CD4-positive, alpha-beta T cell (primary cell): ENCODE results near the gene FBXW4. TPM values are rescaled to one million over a fixed set of nuclear protein-coding genes. Genes with fewer than 3 reads are reported as not detected.

Experiments used
- ATAC-seq: fragments of 200-7000 bp; cut with Tn5 transposase; one replicate; pipeline ENCODE4 v1.10.0; 2022; ENCODE audit warnings: mild to moderate bottlenecking; ENCODE audit not compliant: poor library complexity
- CTCF ChIA-PET: fragments of 350-600 bp; sonication (Branson Sonifier 250); formaldehyde crosslinking; loops from one replicate; lab custom pipeline; 2021; ENCODE audit warnings: antibody characterized with exemption, inconsistent platforms; lab: Charles Lee
- POLR2A ChIA-PET: fragments of 350-600 bp; sonication (Branson Sonifier 250); formaldehyde crosslinking; loops from one replicate; lab custom pipeline; 2021; ENCODE audit warnings: antibody characterized with exemption, inconsistent platforms; lab: Charles Lee
- DNase-seq, 14 experiments: peaks; one replicate each; pipeline ENCODE4 v3.0.0-alpha.2; 2013 to 2020; ENCODE audit warnings: mixed read lengths in 2 of 14
- H3K27ac ChIP-seq, 2 donors: one replicate each; pipeline versions ENCODE4 v1.5.1 to v1.7.0; 2013; ENCODE audit warnings: low read length in 2 of 2, low read depth in 1 of 2, mild to moderate bottlenecking in 1 of 2
- H3K27me3 ChIP-seq, 2 experiments: 1 replicate in 1 of 2; 2 replicates in 1 of 2; pipeline versions ENCODE4 v1.6.1 to v1.7.0; 2013; ENCODE audit warnings: low read length in 2 of 2, control low read depth in 1 of 2, mild to moderate bottlenecking in 1 of 2, moderate library complexity in 1 of 2; ENCODE audit not compliant: insufficient read depth in 2 of 2, control insufficient read depth in 1 of 2
- H3K36me3 ChIP-seq: one replicate; pipeline ENCODE4 v1.6.1; 2013; ENCODE audit warnings: low read length, control low read depth; ENCODE audit not compliant: insufficient read depth
- H3K4me1 ChIP-seq: one replicate; pipeline ENCODE4 v1.6.1; 2013; ENCODE audit warnings: low read length, control low read depth; ENCODE audit not compliant: insufficient read depth
- H3K4me3 ChIP-seq: one replicate; pipeline ENCODE4 v1.5.1; 2013; ENCODE audit warnings: mild to moderate bottlenecking, low read length, moderate library complexity
- H3K9me3 ChIP-seq, 2 experiments: 1 replicate in 1 of 2; 2 replicates in 1 of 2; pipeline versions ENCODE4 v1.6.1 to v1.7.0; 2013; ENCODE audit warnings: low read length in 2 of 2, mild to moderate bottlenecking in 2 of 2, control low read depth in 1 of 2, moderate library complexity in 1 of 2; ENCODE audit not compliant: control insufficient read depth in 1 of 2, insufficient read depth in 1 of 2
- H3K27ac Mint-ChIP-seq: one replicate; pipeline ENCODE4 v1.8.0; 2020; ENCODE audit warnings: mixed read lengths
- H3K27me3 Mint-ChIP-seq: one replicate; pipeline ENCODE4 v1.8.0; 2021; ENCODE audit warnings: mixed read lengths
- H3K36me3 Mint-ChIP-seq: one replicate; pipeline ENCODE4 v1.8.0; 2021; ENCODE audit warnings: low read depth, mixed read lengths
- H3K4me1 Mint-ChIP-seq: one replicate; pipeline ENCODE4 v1.8.0; 2021; ENCODE audit warnings: low read depth, mixed read lengths
- H3K4me3 Mint-ChIP-seq: one replicate; pipeline ENCODE4 v1.8.0; 2020; ENCODE audit warnings: mild to moderate bottlenecking, mixed read lengths
- H3K9me3 Mint-ChIP-seq: one replicate; pipeline ENCODE4 v1.8.0; 2020; ENCODE audit warnings: mixed read lengths
- CTCF ChIP-seq: fragments of 200-600 bp; IDR thresholded peaks from one replicate; pipeline ENCODE4 v1.8.0; 2022; ENCODE audit warnings: antibody characterized with exemption, mild to moderate bottlenecking
- intact Hi-C, 2 experiments: fragments of 100-400 bp; cut with DNase I in 1 of 2; cut with micrococcal nuclease in 1 of 2; formaldehyde crosslinking; loops; one replicate each; pipeline versions ENCODE4 v1.15.1 to v1.9.0; 2023 to 2025; cut with DNase I, micrococcal nuclease
- total RNA-seq, 174 experiments: library from RNA in 2 of 174; stranded (reverse) in 2 of 174; gene quantifications; one replicate each; pipeline ENCODE4 v1.2.3 and lab custom pipeline; 2021 to 2026

The FBXW4 gene
- total RNA-seq, 2 experiments from 2014 or later = 69.7 to 76.4 TPM

DNA sequence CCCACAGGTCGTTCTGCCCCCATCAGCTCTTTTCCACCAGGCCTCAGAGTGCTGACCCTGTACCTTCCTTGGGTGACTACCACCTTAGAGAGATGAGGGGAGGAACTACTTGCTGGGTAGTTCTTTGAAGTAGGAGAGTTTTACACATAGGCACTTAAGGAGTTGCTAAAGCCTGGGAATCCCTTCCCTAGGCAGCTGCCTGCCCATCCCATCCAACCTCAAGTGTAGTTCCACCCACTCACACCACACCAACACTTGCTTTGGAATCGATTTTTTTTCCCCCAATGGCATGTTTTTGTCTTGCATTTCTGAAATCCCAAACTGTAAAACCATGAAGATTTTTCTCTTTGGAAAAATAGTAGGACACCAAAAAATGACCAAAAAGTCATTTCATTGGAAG lies 47.7 kb downstream of the FBXW4 start:
- Histone ChIP-seq H3K4me3 (no peak overlapping the region), H3K27ac (no peak overlapping the region), H3K36me3 (peaks cover 63% of the 10 kb centered on the region), H3K27me3 (no peaks in the 10 kb centered on the region), H3K4me1 (no peaks in the 10 kb centered on the region), H3K9me3 (no peaks in the 10 kb centered on the region)
- intact Hi-C loops = no loop called here
- CTCF ChIA-PET = no interaction called here
- Mint-ChIP-seq H3K9me3 (no peaks in the 10 kb centered on the region), H3K27me3 (no peaks in the 10 kb centered on the region), H3K27ac (no peak overlapping the region), H3K4me1 (peaks cover 6% of the 10 kb centered on the region), H3K36me3 (peaks cover 76% of the 10 kb centered on the region), H3K4me3 (no peak overlapping the region)
- DNase-seq (no peak), ATAC-seq (no peak)
- TF ChIP-seq CTCF = no peak
- POLR2A ChIA-PET = no interaction called here

DNA sequence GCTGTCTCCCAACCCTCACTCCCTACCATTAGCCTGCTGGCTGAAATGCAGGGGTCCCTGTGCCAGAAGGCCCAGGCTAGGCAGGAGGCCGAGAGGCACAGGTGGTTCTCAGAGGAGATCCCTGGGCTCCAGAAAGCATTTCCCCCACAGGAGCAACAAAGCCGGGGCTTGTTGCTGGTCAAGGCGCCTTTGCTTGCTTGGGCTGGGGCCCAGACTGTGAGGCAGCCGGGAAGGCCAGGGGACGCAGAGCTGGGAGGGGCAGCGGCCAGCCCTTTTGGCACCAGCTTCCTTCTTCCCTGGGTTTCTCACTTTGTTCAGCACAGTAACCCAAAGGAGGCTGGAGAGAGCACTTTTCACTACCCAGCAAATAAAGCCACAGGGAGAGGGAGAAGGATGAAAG lies 48.6 kb downstream of the FBXW4 start:
- H3K9me3 Mint-ChIP-seq = no peaks in the 10 kb centered on the region
- peaks cover 10% of the 10 kb centered on the region for H3K4me1 Mint-ChIP-seq
- ChIA-PET POLR2A (no interaction called here), CTCF (no interaction called here)
- no peaks in the 10 kb centered on the region for H3K27me3 Mint-ChIP-seq
- Histone ChIP-seq H3K4me1 (no peaks in the 10 kb centered on the region), H3K36me3 (peaks cover 56% of the 10 kb centered on the region), H3K27me3 (no peaks in the 10 kb centered on the region), H3K27ac (no peak overlapping the region), H3K9me3 (no peaks in the 10 kb centered on the region), H3K4me3 (no peak overlapping the region)
- TF ChIP-seq CTCF = no peak
- intact Hi-C loops = no loop called here
- ATAC-seq (no peak), DNase-seq (no peak)
- peaks cover 80% of the 10 kb centered on the region for H3K36me3 Mint-ChIP-seq
- no peak overlapping the region for H3K27ac Mint-ChIP-seq
- no peak overlapping the region for H3K4me3 Mint-ChIP-seq

GRCh38 chr10:101645659-101646058 lies 49.3 kb downstream of the FBXW4 start:
- no peak for ATAC-seq
- Histone ChIP-seq H3K27me3 (no peaks in the 10 kb centered on the region), H3K4me1 (no peaks in the 10 kb centered on the region), H3K4me3 (no peak overlapping the region), H3K9me3 (no peaks in the 10 kb centered on the region), H3K36me3 (peaks cover 55% of the 10 kb centered on the region), H3K27ac (no peak overlapping the region)
- Mint-ChIP-seq H3K27me3 (no peaks in the 10 kb centered on the region), H3K4me1 (peaks cover 11% of the 10 kb centered on the region), H3K4me3 (no peak overlapping the region), H3K36me3 (peaks cover 85% of the 10 kb centered on the region), H3K9me3 (no peaks in the 10 kb centered on the region), H3K27ac (no peak overlapping the region)
- ChIA-PET CTCF (no interaction called here), POLR2A (no interaction called here)
- no peak for DNase-seq
- TF ChIP-seq CTCF = no peak
- intact Hi-C loops = no loop called here
